Panc1 (cell line): ENCODE data around the gene TRIP4. TPM values are rescaled to one million over a fixed set of nuclear protein-coding genes. Genes with fewer than 3 reads are reported as not detected.

Experiments used
- ATAC-seq: fragments of 200-7000 bp; cut with Tn5 transposase; 2 replicates; pipeline ENCODE4 v1.9.1; 2020; ENCODE audit warnings: mild to moderate bottlenecking, moderate library complexity
- BruUV-seq: library from RNA; stranded (reverse); fragments of 400-500 nt; replicated peaks from 2 replicates; lab custom pipeline; 2021; lab: Mats Ljungman, UMichigan
- CTCF ChIA-PET: fragments of 300-600 bp; sonication (Branson Sonifier 250); formaldehyde crosslinking; loops from one replicate; lab custom pipeline; 2022; ENCODE audit warnings: antibody characterized with exemption; lab: Charles Lee
- POLR2A ChIA-PET: fragments of 300-600 bp; sonication (Branson Sonifier 250); formaldehyde crosslinking; loops from one replicate; lab custom pipeline; 2022; ENCODE audit warnings: antibody characterized with exemption; lab: Charles Lee
- DNase-seq: peaks from one replicate; pipeline ENCODE4 v3.0.0-alpha.2; 2010; ENCODE audit warnings: low read depth, low spot score
- H3K27ac ChIP-seq: 2 replicates; pipeline ENCODE4 v1.5.1; 2011; ENCODE audit warnings: mild to moderate bottlenecking, low read length, inconsistent platforms
- H3K27me3 ChIP-seq: fragments of 200-500 bp; sonication (Bioruptor generic); 2 replicates; pipeline ENCODE4 v1.6.0; 2014; ENCODE audit warnings: low read length, inconsistent platforms; ENCODE audit not compliant: control insufficient read depth, insufficient read depth
- H3K36me3 ChIP-seq: fragments of 200-500 bp; sonication (Bioruptor generic); 2 replicates; pipeline ENCODE4 v1.5.1; 2014; ENCODE audit warnings: inconsistent platforms, mild to moderate bottlenecking, low read length, moderate library complexity; ENCODE audit not compliant: control insufficient read depth, insufficient read depth
- H3K4me1 ChIP-seq: 2 replicates; pipeline ENCODE4 v1.5.1; 2011; ENCODE audit warnings: inconsistent platforms, mild to moderate bottlenecking, low read length, moderate library complexity; ENCODE audit not compliant: control insufficient read depth, insufficient read depth
- H3K4me3 ChIP-seq, 2 experiments: 2 replicates each; pipeline ENCODE4 v1.5.1; 2011 to 2012; ENCODE audit warnings: low read depth in 2 of 2, low read length in 2 of 2, mild to moderate bottlenecking in 2 of 2, inconsistent platforms in 1 of 2, moderate library complexity in 1 of 2
- H3K9me3 ChIP-seq: fragments of 200-500 bp; sonication (Bioruptor generic); 2 replicates; pipeline ENCODE4 v1.5.1; 2014; ENCODE audit warnings: low read depth, mild to moderate bottlenecking, inconsistent platforms, low read length, moderate library complexity; ENCODE audit not compliant: control insufficient read depth, insufficient read depth
- CTCF ChIP-seq: fragments of 450-650 bp; IDR thresholded peaks from 2 replicates; pipeline ENCODE4 v1.5.1; 2017; ENCODE audit warnings: mild to moderate bottlenecking
- POLR2AphosphoS5 ChIP-seq: IDR thresholded peaks from 2 replicates; pipeline ENCODE4 v1.6.1; 2012; ENCODE audit warnings: mild to moderate bottlenecking, low read depth, low read length, moderate library complexity
- SIN3A ChIP-seq: IDR thresholded peaks from 2 replicates; pipeline ENCODE4 v1.6.1; 2012; ENCODE audit warnings: low read depth, mild to moderate bottlenecking, low read length, moderate library complexity, borderline replicate concordance; ENCODE audit not compliant: insufficient read depth
- TCF7L2 ChIP-seq: IDR thresholded peaks from 2 replicates; pipeline ENCODE4 v1.6.1; 2011; ENCODE audit warnings: mild to moderate bottlenecking, low read depth, low read length, inconsistent platforms
- in situ Hi-C: cut with HindIII; loops from 2 replicates; pipeline ENCODE4 v1.10.0; 2016; ENCODE audit warnings: low sequenced_read_pairs, low pct_unique_long_range_greater_than_20kb
- intact Hi-C: fragments of 100-400 bp; cut with micrococcal nuclease; formaldehyde crosslinking; loops from one replicate; pipeline ENCODE4 v1.10.0; 2022; ENCODE audit not compliant: unreplicated experiment
- total RNA-seq: library from RNA; stranded (reverse); gene quantifications from one replicate; pipeline ENCODE4 v1.2.1, GENCODE V29; 2021; ENCODE audit not compliant: unreplicated experiment
- TF ChIP-seq, protein P1 (sequence below), 2 experiments: IDR thresholded peaks; 2 replicates each; pipeline ENCODE4 v1.6.1; 2011 to 2012; ENCODE audit warnings: low read depth in 2 of 2, control low read depth in 1 of 2, low read length in 1 of 2, mild to moderate bottlenecking in 1 of 2, moderate library complexity in 1 of 2; ENCODE audit not compliant: insufficient read depth in 1 of 2

Gene TRIP4
- total RNA-seq, 1 experiment from 2014 or later, result 42.8 TPM

DNA sequence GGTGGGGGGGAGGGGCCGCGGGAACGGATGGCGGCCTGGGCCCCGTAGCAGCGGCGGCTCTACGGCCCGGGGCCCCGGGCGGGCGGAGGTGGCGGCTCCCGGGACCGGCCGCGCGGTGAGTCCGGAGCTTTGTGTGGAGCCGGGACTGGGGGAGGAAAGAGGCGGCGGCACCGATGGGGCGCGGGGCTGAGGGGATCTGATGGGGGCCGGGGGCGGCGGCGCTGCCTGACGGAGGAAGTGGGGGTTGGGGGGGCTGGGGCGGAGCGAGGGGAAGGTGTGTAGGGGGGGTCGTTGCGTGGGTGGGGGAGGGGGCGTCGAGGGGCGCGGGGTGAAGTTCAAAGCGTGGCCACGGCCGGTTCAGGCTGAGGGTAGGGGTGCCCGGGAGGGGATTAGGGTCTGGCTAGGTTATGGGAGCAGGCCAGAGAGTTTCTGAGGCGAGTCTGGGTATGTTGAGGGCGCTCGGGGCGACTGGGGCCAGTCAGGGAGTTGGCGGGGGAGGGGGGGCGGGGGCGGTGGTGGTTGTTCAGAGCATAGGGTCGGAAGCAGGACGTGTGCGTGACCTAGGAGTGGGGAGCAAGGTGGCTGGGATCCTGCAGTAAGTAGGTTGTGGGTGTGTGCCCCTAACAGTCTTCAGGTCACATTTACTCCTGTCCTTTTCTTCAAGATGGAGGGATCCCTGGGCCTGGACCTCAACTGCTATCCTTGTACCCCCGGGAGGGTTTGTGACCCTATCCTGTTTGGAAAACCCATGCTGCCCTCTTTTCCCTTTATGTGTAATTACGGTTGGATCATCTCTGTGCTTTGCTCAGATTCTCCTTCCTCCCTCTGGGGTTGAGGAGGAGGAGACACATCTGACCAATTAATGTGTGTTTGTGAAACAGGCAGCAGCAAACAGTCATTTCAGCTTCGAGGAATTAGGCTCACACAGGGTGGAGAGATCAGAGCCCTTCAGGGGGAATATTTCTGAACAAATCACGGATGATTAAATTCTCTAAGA, 73.4 kb downstream of the TRIP4 start:
- ATAC-seq (peak; percentile 66), DNase-seq (peak; percentile 24)
- in situ Hi-C loops (no loop called here), intact Hi-C loops (no loop called here)
- ChIA-PET POLR2A (interaction anchor here (0.6 kb wide), 2 partner anchors 51 to 167 kb away, joined by 3 to 12 read pairs; no protein-coding TSS in a partner anchor), CTCF (interaction anchor here (0.5 to 0.6 kb wide), 2 partner anchors 84 to 256 kb away, joined by 3 to 10 read pairs; no protein-coding TSS in a partner anchor)
- Histone ChIP-seq H3K4me3 (peak overlapping the region; percentile 58 to 89), H3K4me1 (peaks cover 38% of the 10 kb centered on the region), H3K36me3 (no peaks in the 10 kb centered on the region; the same call in 1 of the 2 replicates), H3K27ac (peak overlapping the region; percentile 89), H3K9me3 (no peaks in the 10 kb centered on the region), H3K27me3 (no peaks in the 10 kb centered on the region)
- TF ChIP-seq POLR2AphosphoS5, result no peak
- TF ChIP-seq, protein P1, sequence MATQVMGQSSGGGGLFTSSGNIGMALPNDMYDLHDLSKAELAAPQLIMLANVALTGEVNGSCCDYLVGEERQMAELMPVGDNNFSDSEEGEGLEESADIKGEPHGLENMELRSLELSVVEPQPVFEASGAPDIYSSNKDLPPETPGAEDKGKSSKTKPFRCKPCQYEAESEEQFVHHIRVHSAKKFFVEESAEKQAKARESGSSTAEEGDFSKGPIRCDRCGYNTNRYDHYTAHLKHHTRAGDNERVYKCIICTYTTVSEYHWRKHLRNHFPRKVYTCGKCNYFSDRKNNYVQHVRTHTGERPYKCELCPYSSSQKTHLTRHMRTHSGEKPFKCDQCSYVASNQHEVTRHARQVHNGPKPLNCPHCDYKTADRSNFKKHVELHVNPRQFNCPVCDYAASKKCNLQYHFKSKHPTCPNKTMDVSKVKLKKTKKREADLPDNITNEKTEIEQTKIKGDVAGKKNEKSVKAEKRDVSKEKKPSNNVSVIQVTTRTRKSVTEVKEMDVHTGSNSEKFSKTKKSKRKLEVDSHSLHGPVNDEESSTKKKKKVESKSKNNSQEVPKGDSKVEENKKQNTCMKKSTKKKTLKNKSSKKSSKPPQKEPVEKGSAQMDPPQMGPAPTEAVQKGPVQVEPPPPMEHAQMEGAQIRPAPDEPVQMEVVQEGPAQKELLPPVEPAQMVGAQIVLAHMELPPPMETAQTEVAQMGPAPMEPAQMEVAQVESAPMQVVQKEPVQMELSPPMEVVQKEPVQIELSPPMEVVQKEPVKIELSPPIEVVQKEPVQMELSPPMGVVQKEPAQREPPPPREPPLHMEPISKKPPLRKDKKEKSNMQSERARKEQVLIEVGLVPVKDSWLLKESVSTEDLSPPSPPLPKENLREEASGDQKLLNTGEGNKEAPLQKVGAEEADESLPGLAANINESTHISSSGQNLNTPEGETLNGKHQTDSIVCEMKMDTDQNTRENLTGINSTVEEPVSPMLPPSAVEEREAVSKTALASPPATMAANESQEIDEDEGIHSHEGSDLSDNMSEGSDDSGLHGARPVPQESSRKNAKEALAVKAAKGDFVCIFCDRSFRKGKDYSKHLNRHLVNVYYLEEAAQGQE (IDR thresholded peaks at IDR 0.05; ENCODE audit: insufficient read depth in 1 of 2, low read depth in 2 of 2, low read length in 1 of 2), result no peak
- TF ChIP-seq CTCF, result no peak
- no peak for TF ChIP-seq TCF7L2
- no peak for TF ChIP-seq SIN3A
- TSS peak; percentile 69 for BruUV-seq

DNA sequence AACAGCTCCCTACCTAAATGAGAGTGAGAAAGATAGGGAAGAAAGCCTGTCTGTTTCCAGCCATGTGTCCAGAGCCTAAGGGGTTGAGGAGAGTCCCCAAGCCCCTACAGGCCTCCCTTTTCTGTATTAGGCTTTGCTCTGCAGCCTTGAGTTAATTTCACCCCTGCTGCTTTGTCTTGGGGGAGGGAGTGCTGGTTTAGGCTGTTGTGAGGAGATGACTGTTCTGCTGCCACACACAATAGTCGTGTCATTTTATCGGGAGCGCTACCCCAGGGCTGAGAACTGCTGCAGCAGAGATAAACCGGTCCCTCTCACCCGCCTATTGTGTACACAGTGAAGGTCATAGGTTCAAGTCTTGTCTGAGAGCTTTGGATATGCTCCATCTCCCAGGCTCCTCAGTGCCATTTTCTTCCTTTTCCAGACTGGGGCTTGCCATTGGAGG, 74.1 kb downstream of the TRIP4 start:
- ChIA-PET CTCF (interaction anchor here (0.5 kb wide), 1 partner anchor 256 kb away, joined by 3 read pairs; no protein-coding TSS in a partner anchor), POLR2A (interaction anchor here (0.6 to 0.7 kb wide), 3 partner anchors 52 to 166 kb away, joined by 3 to 12 read pairs (median 3); no protein-coding TSS in a partner anchor)
- peak; percentile 11; the same call in 1 of the 2 replicates for ATAC-seq
- Histone ChIP-seq H3K27ac (peak overlapping the region; percentile 89), H3K36me3 (no peaks in the 10 kb centered on the region; the same call in 1 of the 2 replicates), H3K27me3 (no peaks in the 10 kb centered on the region), H3K4me1 (peaks cover 44% of the 10 kb centered on the region), H3K4me3 (peak overlapping the region; percentile 58 to 89), H3K9me3 (no peaks in the 10 kb centered on the region)
- no TSS peak for BruUV-seq
- no peak for DNase-seq
- in situ Hi-C loops (no loop called here), intact Hi-C loops (no loop called here)
- TF ChIP-seq CTCF, result no peak
- TF ChIP-seq SIN3A, result no peak
- TF ChIP-seq TCF7L2, result no peak
- TF ChIP-seq, protein P1 (IDR thresholded peaks at IDR 0.05; ENCODE audit: insufficient read depth in 1 of 2, low read depth in 2 of 2, low read length in 1 of 2), result no peak
- no peak for TF ChIP-seq POLR2AphosphoS5
